ENCODE results near the gene RAB3D.
"Not testable (repeated sequence)": the region's sequence is repeated elsewhere in the genome, so short reads cannot be mapped to it uniquely, and the experiment has no call there.

RAB3D gene

GRCh38 chr19:11339254-11340098, at the start of gene RAB3D:
Gene RAB3D, minus strand, starts transcription at chr19:11339657. Its CDS starts 2,258 bp downstream, at chr19:11337399.
- DNase-seq, result peak; percentile 84

GRCh38 chr19:11387162-11388034, 47.9 kb upstream of the RAB3D start:
- no peak for DNase-seq

- no peak for DNase-seq
Measured at GRCh38 chr19:11384778-11385129, 45.3 kb upstream of the RAB3D start.

GRCh38 chr19:11383706-11384048, 44.2 kb upstream of the RAB3D start:
- DNase-seq, result no peak

GRCh38 chr19:11382898-11383705, 43.6 kb upstream of the RAB3D start:
- DNase-seq, result peak; percentile 40

- peak; percentile 97 for DNase-seq
Measured at GRCh38 chr19:11380653-11381537, 41.4 kb upstream of the RAB3D start.

GRCh38 chr19:11379857-11380350, 40.4 kb upstream of the RAB3D start:
- no peak for DNase-seq

- DNase-seq, result not testable (repeated sequence)
Measured at GRCh38 chr19:11379269-11379845, 39.9 kb upstream of the RAB3D start.

GRCh38 chr19:11378319-11379189, 39.1 kb upstream of the RAB3D start:
- DNase-seq, result peak; percentile 18

- no peak for DNase-seq
Measured at GRCh38 chr19:11377756-11378155, 38.3 kb upstream of the RAB3D start.

GRCh38 chr19:11377237-11377636, 37.8 kb upstream of the RAB3D start:
- no peak for DNase-seq

GRCh38 chr19:11375143-11375948, 35.9 kb upstream of the RAB3D start:
- peak; percentile 70 for DNase-seq

- peak; percentile 98 for DNase-seq
Measured at GRCh38 chr19:11374433-11375142, 35.1 kb upstream of the RAB3D start, which contains the start of gene SWSAP1. Gene SWSAP1, plus strand, starts transcription at chr19:11374666. Its CDS starts 15 bp downstream, at chr19:11374681.

GRCh38 chr19:11373885-11374432, 34.5 kb upstream of the RAB3D start:
- DNase-seq, result no peak

GRCh38 chr19:11373166-11373884, 33.9 kb upstream of the RAB3D start:
- DNase-seq, result no peak

- no peak for DNase-seq
Measured at GRCh38 chr19:11370744-11371143, 31.3 kb upstream of the RAB3D start.

GRCh38 chr19:11367528-11367927, 28.1 kb upstream of the RAB3D start:
- DNase-seq, result no peak
